WTC11 (cell line): ENCODE data around the gene COL25A1. TPM values are rescaled to one million over a fixed set of nuclear protein-coding genes. Genes with fewer than 3 reads are reported as not detected.

Source experiments
- ATAC-seq: fragments of 200-7000 bp; cut with Tn5 transposase; 2 replicates; pipeline ENCODE4 v1.10.0; 2021; ENCODE audit warnings: mild to moderate bottlenecking, moderate library complexity
- CTCF ChIA-PET: fragments of 300-600 bp; sonication (Branson Sonifier 250); formaldehyde crosslinking; loops from one replicate; lab custom pipeline; 2021; ENCODE audit warnings: antibody characterized with exemption; lab: Charles Lee
- POLR2A ChIA-PET: fragments of 350-600 bp; sonication (Branson Sonifier 250); formaldehyde crosslinking; loops from one replicate; lab custom pipeline; 2021; ENCODE audit warnings: antibody characterized with exemption; lab: Charles Lee
- DNase-seq: peaks from one replicate; pipeline ENCODE4 v3.0.0; 2021; ENCODE audit warnings: low spot score
- H3K27ac Mint-ChIP-seq: 2 replicates; pipeline ENCODE4 v1.8.0; 2021; ENCODE audit warnings: mixed read lengths
- H3K27me3 Mint-ChIP-seq: 2 replicates; pipeline ENCODE4 v1.8.0; 2021; ENCODE audit warnings: low read depth, mild to moderate bottlenecking, moderate library complexity, mixed read lengths
- H3K36me3 Mint-ChIP-seq: 2 replicates; pipeline ENCODE4 v1.8.0; 2021; ENCODE audit warnings: mixed read lengths
- H3K4me1 Mint-ChIP-seq: 2 replicates; pipeline ENCODE4 v1.8.0; 2022; ENCODE audit warnings: mixed read lengths
- H3K4me3 Mint-ChIP-seq: 2 replicates; pipeline ENCODE4 v1.8.0; 2021; ENCODE audit warnings: mild to moderate bottlenecking, moderate library complexity, mixed read lengths
- H3K9me3 Mint-ChIP-seq: 2 replicates; pipeline ENCODE4 v1.8.0; 2021; ENCODE audit warnings: mixed read lengths
- CREM ChIP-seq: sonication (generic); formaldehyde crosslinking; IDR thresholded peaks from 2 replicates; pipeline ENCODE4 v1.8.1; 2022; ENCODE audit warnings: mild to moderate bottlenecking, missing genetic modification reagents, moderate library complexity
- ERG ChIP-seq: fragments of 250-450 bp; sonication (Bioruptor Pico); IDR thresholded peaks from 2 replicates; pipeline ENCODE4 v1.8.0; 2021; ENCODE audit warnings: mild to moderate bottlenecking
- ETV6 ChIP-seq: sonication (generic); formaldehyde crosslinking; IDR thresholded peaks from 2 replicates; pipeline ENCODE4 v1.8.1; 2022; ENCODE audit warnings: mild to moderate bottlenecking, missing genetic modification reagents
- FOXJ3 ChIP-seq: sonication (generic); formaldehyde crosslinking; IDR thresholded peaks from 2 replicates; pipeline ENCODE4 v1.9.0; 2021; ENCODE audit warnings: missing genetic modification reagents, mild to moderate bottlenecking, borderline replicate concordance
- NFE2L1 ChIP-seq: sonication (generic); formaldehyde crosslinking; IDR thresholded peaks from 2 replicates; pipeline ENCODE4 v1.8.1; 2023; ENCODE audit warnings: missing genetic modification reagents
- PRDM15 ChIP-seq: sonication (generic); formaldehyde crosslinking; IDR thresholded peaks from 2 replicates; pipeline ENCODE4 v1.8.0; 2022; ENCODE audit warnings: missing genetic modification reagents
- PRRX2 ChIP-seq: fragments of 250-450 bp; sonication (Bioruptor Pico); IDR thresholded peaks from 2 replicates; pipeline ENCODE4 v1.8.0; 2021; ENCODE audit warnings: mild to moderate bottlenecking
- ZNF121 ChIP-seq: sonication (generic); formaldehyde crosslinking; IDR thresholded peaks from 2 replicates; pipeline ENCODE4 v1.8.0; 2023; ENCODE audit warnings: missing genetic modification reagents
- ZNF425 ChIP-seq: fragments of 250-450 bp; sonication (Bioruptor Pico); conservative IDR thresholded peaks from 2 replicates; pipeline ENCODE4 v1.9.0; 2021; ENCODE audit warnings: mild to moderate bottlenecking
- total RNA-seq: library from RNA; stranded (reverse); gene quantifications from 3 replicates; pipeline ENCODE4 v1.2.3, GENCODE V29; 2021
- TF ChIP-seq, protein P1 (sequence below): sonication (generic); formaldehyde crosslinking; IDR thresholded peaks from 2 replicates; pipeline ENCODE4 v1.8.1; 2022; ENCODE audit warnings: missing genetic modification reagents, borderline replicate concordance
- TF ChIP-seq, protein P2 (sequence below): fragments of 250-450 bp; sonication (Bioruptor Pico); IDR thresholded peaks from 2 replicates; pipeline ENCODE4 v1.9.0; 2021; ENCODE audit warnings: mild to moderate bottlenecking, borderline replicate concordance

COL25A1 gene
- total RNA-seq, 1 experiment from 2014 or later = 6.6 TPM

- TF ChIP-seq, protein P1, sequence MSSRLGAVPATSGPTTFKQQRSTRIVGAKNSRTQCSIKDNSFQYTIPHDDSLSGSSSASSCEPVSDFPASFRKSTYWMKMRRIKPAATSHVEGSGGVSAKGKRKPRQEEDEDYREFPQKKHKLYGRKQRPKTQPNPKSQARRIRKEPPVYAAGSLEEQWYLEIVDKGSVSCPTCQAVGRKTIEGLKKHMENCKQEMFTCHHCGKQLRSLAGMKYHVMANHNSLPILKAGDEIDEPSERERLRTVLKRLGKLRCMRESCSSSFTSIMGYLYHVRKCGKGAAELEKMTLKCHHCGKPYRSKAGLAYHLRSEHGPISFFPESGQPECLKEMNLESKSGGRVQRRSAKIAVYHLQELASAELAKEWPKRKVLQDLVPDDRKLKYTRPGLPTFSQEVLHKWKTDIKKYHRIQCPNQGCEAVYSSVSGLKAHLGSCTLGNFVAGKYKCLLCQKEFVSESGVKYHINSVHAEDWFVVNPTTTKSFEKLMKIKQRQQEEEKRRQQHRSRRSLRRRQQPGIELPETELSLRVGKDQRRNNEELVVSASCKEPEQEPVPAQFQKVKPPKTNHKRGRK (CRISPR knock-in tag) = no peak
- TF ChIP-seq, protein P2, sequence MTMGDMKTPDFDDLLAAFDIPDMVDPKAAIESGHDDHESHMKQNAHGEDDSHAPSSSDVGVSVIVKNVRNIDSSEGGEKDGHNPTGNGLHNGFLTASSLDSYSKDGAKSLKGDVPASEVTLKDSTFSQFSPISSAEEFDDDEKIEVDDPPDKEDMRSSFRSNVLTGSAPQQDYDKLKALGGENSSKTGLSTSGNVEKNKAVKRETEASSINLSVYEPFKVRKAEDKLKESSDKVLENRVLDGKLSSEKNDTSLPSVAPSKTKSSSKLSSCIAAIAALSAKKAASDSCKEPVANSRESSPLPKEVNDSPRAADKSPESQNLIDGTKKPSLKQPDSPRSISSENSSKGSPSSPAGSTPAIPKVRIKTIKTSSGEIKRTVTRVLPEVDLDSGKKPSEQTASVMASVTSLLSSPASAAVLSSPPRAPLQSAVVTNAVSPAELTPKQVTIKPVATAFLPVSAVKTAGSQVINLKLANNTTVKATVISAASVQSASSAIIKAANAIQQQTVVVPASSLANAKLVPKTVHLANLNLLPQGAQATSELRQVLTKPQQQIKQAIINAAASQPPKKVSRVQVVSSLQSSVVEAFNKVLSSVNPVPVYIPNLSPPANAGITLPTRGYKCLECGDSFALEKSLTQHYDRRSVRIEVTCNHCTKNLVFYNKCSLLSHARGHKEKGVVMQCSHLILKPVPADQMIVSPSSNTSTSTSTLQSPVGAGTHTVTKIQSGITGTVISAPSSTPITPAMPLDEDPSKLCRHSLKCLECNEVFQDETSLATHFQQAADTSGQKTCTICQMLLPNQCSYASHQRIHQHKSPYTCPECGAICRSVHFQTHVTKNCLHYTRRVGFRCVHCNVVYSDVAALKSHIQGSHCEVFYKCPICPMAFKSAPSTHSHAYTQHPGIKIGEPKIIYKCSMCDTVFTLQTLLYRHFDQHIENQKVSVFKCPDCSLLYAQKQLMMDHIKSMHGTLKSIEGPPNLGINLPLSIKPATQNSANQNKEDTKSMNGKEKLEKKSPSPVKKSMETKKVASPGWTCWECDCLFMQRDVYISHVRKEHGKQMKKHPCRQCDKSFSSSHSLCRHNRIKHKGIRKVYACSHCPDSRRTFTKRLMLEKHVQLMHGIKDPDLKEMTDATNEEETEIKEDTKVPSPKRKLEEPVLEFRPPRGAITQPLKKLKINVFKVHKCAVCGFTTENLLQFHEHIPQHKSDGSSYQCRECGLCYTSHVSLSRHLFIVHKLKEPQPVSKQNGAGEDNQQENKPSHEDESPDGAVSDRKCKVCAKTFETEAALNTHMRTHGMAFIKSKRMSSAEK (CRISPR knock-in tag) = no peak
- TF ChIP-seq PRRX2 (no peak), ZNF121 (CRISPR knock-in tag) (no peak)
- TF ChIP-seq, all 79 proteins: peak for 0
These were observed 188.0 kb downstream of the COL25A1 start (continued) for GRCh38 chr4:109114501-109114900.

DNA sequence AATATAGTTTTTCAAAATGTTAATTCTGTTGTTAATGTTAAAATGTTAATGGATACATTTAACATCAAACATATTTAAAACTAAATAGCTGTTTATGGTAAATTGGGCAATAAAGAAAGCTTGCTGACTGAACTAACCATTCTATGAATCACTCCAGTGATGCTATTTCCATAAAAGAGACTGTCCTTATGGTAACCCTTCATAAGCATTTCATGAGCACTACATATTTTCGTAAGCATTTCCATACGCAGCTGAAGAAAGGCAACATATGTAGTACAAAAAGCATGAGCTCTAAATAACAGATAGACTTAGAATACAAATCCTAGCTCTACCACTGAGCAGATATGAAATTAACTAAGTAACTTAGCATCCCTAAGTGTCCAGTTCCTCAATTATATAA lies 188.9 kb downstream of the COL25A1 start:
- ChIA-PET CTCF (no interaction called here), POLR2A (no interaction called here)
- no peaks in the 10 kb centered on the region for H3K27me3 Mint-ChIP-seq
- no peak overlapping the region for H3K4me3 Mint-ChIP-seq
- no peaks in the 10 kb centered on the region for H3K4me1 Mint-ChIP-seq
- no peak overlapping the region for H3K27ac Mint-ChIP-seq
- ATAC-seq (no peak), DNase-seq (no peak)
- H3K9me3 Mint-ChIP-seq = no peaks in the 10 kb centered on the region
- H3K36me3 Mint-ChIP-seq = no peaks in the 10 kb centered on the region
- TF ChIP-seq PRDM15 (CRISPR knock-in tag) (no peak), ZNF425 (CRISPR knock-in tag) (no peak), NFE2L1 (no peak), CREM (no peak), FOXJ3 (CRISPR knock-in tag) (no peak), ERG (CRISPR knock-in tag) (no peak), ETV6 (no peak)
- TF ChIP-seq, all 79 proteins: peak for 0
